Esophagus muscularis mucosa (tissue), 4 donors: ENCODE data around the gene MAP6.

ENCODE experiments used
- CTCF ChIP-seq, 3 experiments: fragments of 200-600 bp in 2 of 3; fragments of 450-650 bp in 1 of 3; sonication (generic) in 2 of 3; IDR thresholded peaks; one replicate each; pipeline ENCODE4 v1.5.1; 2017 to 2019; ENCODE audit warnings: antibody characterized with exemption in 3 of 3, mild to moderate bottlenecking in 2 of 3, moderate library complexity in 1 of 3
- EP300 ChIP-seq: sonication (generic); formaldehyde crosslinking; IDR thresholded peaks from one replicate; pipeline ENCODE4 v1.6.1; 2017; ENCODE audit warnings: antibody characterized with exemption
- POLR2A ChIP-seq: fragments of 450-650 bp; IDR thresholded peaks from one replicate; pipeline ENCODE4 v1.6.1; 2017; ENCODE audit warnings: antibody characterized with exemption, moderate library complexity, mild to moderate bottlenecking, low read depth
- POLR2AphosphoS5 ChIP-seq, 2 donors: sonication (generic); formaldehyde crosslinking; IDR thresholded peaks; one replicate each; pipeline ENCODE4 v1.6.1; 2017; ENCODE audit warnings: antibody characterized with exemption in 2 of 2

- TF ChIP-seq CTCF (IDR thresholded peaks at IDR 0.05) (no peak), POLR2AphosphoS5 (IDR thresholded peaks at IDR 0.05) (no peak), EP300 (no peak), POLR2A (no peak)
Observed at GRCh38 chr11:75561426-75562047, 107.3 kb downstream of the MAP6 start.
